ENCODE data around the gene AXIN1.

AXIN1 gene

DNA sequence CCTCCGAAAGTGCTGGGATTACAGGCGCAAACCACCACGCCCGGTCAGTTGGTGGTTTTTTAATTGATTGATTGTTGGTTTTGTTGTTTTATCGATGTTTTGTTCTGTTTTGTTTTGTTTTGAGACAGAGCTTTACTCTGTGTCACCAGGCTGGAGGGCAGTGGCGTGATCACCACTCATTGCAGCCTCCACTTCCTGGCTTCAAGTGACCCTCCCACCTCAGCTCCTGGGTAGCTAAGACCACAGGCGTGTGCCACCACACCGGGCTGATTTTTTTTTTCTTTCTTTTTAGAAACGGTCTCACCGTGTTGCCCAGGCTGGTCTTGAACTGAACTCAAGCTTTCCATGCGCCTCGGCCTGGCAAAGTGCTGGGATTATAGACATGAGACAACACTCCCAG is 105.5 kb downstream of the AXIN1 start:
- H3K4me3 ChIP-seq (ENCODE audit: low read depth, low read length), result no peak overlapping the region

GRCh38 chr16:245105-245504 is 107.4 kb downstream of the AXIN1 start:
- no peak overlapping the region for H3K4me3 ChIP-seq (ENCODE audit: low read depth, low read length)

DNA sequence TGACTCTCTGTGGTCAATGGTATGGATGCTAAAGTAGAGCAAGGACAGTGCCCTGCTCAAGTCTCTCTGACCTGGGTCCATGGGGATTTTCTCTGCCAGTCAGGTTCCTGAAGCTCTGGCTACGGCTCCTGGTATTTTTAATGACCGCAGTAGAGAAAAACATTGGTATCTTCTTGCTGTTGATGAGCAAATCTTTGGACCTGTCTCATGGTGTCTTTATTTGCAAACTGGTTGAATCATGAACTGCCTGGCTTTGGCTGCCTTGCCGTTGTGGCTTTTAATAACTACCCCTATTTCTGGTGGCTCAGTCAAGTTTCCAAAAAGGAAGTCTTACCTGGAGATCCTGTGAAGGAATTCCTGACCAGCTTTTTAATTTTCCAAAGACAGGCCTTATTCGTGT is 109.2 kb downstream of the AXIN1 start:
- no peak overlapping the region for H3K4me3 ChIP-seq (ENCODE audit: low read depth, low read length)

- no peak overlapping the region for H3K4me3 ChIP-seq (ENCODE audit: low read depth, low read length)
These were observed 110.2 kb downstream of the AXIN1 start for GRCh38 chr16:242281-242680.

DNA sequence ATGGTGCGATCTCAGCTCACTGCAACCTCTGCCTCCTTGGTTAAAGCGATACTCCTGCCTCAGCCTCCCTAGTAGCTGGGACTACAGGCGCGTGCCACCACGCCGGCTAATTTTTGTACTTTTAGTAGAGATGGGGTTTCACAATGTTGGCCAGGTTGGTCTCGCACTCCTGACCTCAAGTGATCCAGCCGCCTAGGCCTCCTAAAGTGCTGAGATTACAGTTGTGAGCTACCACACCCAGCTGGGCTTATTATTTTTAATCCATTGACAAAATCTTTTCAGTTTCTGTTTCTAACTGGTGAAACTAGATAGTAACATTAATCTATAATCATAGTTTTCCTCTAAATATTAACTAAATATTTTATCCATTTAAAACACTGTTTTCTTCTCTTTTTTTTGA is 112.0 kb downstream of the AXIN1 start:
- H3K4me3 ChIP-seq (ENCODE audit: low read depth, low read length), result no peak overlapping the region

- H3K4me3 ChIP-seq (ENCODE audit: low read depth, low read length), result no peak overlapping the region
These were observed 112.6 kb downstream of the AXIN1 start for GRCh38 chr16:239948-240277.

Data from iPS-11a (cell line).